HG02870 (cell line): ENCODE results near the gene CPSF4L.

ENCODE experiments used
- ATAC-seq: cut with Tn5 transposase; IDR thresholded peaks from one replicate; pipeline ENCODE4 v1.9.1; 2021; ENCODE audit warnings: mild to moderate bottlenecking, moderate library complexity; ENCODE audit not compliant: unreplicated experiment

Gene CPSF4L

DNA sequence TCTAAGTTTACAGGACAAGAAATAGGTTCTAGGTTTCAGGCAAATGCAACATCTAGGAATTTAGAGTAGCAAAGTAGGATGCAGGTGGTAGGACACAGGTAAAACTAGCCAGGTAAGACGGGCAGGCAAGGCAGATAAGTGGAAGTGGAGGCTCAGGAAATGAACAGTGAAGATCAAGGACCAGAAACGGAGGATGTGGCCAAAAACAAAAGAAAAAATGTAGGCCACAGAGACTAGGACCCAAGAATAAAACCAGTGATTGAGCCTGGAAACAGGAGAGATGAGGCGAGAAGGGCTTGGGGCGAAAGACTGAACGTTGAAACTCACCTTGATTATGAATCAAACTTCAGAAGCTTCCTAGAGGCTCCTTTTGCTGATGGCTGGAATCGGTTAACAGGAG is 24.0 kb downstream of the CPSF4L start:
- no peak for ATAC-seq

DNA sequence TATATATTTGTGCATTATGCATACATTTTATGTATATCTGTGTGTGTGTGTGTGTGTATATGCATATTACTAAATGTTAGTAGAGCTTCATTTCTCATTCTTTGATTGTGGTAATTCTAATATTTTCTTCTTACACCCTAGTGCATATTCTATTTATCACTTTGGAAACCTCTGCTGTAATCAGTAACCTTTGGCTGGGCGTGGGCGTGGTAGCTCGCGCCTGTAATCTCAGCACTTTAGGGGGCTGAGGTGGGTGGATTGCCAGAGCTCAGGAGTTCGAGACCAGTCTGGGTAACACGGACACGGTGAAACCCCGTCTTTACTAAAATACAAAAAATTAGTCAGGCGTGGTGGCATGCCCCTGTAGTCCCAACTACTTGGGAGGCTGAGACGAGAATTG is 26.9 kb downstream of the CPSF4L start:
- no peak for ATAC-seq

- ATAC-seq = peak; percentile 20
These were observed 28.9 kb downstream of the CPSF4L start for GRCh38 chr17:73232587-73233373.

- ATAC-seq = peak; percentile 70
These were observed 29.7 kb downstream of the CPSF4L start for GRCh38 chr17:73231841-73232586.

DNA sequence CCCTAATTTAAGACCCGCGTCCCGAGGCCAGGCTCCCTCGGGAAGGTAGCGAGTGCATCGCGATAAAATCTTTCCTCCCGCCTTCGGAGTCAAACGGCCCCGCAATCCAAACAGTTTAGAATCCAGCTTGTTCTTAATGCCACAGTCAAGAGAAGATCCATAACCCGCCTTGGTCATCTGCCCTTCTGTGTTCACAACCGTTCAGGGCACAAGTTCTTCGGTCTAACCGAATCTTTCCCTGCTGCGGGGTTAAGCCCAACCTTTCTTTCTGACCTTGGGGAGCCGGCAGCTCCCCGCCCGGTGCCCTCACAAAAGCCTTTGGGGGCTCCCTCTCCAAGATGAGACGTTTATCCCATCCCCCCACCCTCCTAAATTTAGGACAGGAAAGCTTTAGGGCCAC is 30.3 kb downstream of the CPSF4L start:
- ATAC-seq = no peak

GRCh38 chr17:73230088-73230487 is 31.6 kb downstream of the CPSF4L start:
- no peak for ATAC-seq

- ATAC-seq = peak; percentile 27
These were observed 32.9 kb downstream of the CPSF4L start for GRCh38 chr17:73228748-73229236.

DNA sequence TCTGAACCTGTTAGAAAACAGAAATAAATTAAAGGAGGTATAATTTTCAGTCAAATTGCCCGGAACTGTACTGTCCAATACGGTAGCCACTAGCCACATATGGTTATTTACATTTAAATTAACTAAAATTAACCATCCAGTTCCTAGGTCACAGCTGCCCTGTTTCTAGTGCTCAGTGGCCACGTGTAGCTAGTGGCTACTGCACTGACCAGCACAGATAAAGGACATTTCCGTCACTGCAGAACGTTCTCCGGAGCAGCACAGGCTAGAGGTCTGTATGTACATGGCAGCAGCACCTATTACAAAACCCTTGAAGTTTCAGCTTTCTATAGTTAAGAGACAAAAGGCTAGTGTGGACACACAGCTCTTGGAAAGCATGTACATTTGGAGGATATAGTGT is 33.7 kb downstream of the CPSF4L start:
- ATAC-seq = no peak

GRCh38 chr17:73227379-73227778 is 34.3 kb downstream of the CPSF4L start:
- no peak for ATAC-seq

DNA sequence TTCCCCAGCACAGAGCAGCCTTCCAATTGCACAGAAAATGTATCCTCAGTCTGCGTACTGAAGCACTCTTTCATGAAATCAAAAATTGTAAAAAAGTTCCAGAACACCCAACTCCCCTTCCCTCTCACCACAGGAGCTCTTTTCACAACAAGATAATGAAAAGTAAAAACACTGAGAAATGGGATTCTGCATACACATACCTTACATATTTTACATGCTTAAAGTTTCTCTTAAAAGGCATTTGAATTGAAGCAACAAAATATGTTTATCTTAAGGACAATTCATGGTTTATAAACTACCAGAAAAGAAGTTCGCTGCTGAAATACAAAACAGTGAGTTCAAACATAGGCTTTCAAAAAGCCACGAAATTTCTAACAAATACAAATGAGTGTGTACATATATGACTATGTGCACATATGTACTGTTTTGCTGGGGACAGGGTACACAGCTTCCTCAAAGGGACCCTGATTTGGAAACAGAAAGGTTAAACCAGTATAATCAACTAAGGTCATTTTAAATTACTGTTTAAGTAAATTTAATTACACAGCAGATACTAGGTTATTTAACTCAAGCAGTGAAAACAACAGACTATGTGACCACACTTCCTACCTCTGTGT is 35.0 kb downstream of the CPSF4L start:
- no peak for ATAC-seq

GRCh38 chr17:73224663-73225305 is 36.9 kb downstream of the CPSF4L start:
- ATAC-seq = no peak

GRCh38 chr17:73224237-73224636 is 37.4 kb downstream of the CPSF4L start:
- ATAC-seq = no peak

DNA sequence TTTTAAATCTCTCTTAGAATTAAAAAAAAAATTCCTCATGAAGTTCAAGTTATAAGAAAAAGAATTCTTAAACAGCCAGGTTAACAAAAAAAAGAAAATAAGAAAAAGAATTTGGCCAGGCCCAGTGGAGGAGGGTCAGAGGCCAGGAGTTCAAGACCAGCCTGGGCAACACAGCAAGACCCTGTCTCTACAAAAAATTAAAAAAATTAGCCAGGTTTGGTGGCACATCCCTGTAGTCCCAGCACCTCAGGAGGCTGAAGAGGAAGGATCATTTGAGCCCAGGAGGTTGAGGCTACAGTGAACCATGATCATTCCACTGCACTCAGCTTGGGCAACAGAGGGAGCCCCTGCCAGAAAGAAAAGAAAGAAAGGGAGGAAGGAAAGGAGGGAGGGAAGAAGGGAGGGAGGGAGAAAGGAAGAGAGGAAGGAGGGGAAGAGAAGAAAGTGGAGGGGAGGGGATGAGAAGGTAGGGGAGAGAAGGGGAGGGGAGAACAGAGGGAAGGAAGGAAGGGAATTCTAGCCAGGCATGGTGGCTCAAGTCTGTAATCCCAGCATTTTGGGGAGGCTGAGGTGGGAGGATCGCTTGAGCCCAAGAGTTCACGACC is 38.0 kb downstream of the CPSF4L start:
- no peak for ATAC-seq

DNA sequence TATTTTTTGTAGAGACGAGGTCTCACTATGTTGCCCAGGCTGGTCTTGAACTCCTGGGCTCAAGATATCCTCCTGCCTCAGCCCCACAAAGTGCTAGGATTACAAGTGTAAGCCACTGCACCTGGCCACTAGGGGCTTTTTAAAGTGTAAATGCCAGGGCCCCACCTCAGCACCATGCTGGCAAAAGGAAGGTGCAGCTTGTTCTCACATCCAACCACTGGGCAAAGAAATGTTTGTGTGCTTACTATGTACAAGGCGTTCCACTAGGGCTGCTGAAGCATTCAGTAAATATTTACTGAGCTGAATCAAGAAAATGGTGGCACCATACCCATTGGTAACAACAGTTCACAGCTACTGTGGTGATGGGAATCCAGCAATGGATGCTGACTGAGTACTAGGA is 46.2 kb downstream of the CPSF4L start:
- ATAC-seq = no peak

- ATAC-seq = no peak
These were observed 46.8 kb downstream of the CPSF4L start for GRCh38 chr17:73214851-73215250.

- ATAC-seq = no peak
These were observed 47.7 kb downstream of the CPSF4L start for GRCh38 chr17:73214008-73214407.

DNA sequence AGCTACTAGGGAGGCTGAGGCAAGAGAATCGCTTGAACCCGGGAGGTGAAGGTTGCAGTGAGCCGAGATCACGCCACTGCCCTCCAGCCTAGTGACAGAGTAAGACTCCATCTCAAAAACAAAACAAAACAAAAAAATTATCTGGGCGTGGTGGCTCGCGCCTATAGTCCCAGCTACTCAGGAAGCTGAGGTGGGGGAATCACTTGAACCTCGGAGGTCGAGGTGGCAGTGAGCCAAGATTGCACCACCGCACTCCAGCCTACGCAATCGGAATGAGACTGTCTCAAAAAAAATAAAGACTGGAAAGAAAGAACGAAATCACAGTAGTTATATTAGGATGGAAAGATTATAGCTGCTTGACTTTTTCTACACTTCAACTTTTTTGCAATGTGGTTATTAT is 49.9 kb downstream of the CPSF4L start:
- ATAC-seq = no peak

- ATAC-seq = no peak
These were observed 51.5 kb downstream of the CPSF4L start for GRCh38 chr17:73210002-73210678.

DNA sequence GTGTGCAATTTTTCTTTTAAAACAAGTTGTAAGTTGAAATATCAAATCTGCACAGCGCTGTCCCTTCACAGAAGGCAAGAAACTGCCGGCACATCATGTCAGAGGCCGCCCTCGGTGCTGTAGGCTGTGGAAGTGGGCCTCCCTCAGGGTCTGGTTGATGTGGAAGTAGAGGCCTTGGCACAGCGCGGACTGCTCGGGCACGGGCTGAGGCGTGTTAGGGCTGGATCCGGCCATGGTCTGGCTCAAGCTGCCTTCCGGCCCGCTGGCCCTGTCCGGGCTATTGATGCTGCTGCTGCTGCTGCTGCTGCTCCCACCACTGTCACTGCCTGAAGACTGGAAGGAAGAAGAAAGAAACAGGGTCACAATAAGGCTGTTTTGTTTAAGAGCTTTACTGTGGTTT is 52.2 kb downstream of the CPSF4L start:
- no peak for ATAC-seq

DNA sequence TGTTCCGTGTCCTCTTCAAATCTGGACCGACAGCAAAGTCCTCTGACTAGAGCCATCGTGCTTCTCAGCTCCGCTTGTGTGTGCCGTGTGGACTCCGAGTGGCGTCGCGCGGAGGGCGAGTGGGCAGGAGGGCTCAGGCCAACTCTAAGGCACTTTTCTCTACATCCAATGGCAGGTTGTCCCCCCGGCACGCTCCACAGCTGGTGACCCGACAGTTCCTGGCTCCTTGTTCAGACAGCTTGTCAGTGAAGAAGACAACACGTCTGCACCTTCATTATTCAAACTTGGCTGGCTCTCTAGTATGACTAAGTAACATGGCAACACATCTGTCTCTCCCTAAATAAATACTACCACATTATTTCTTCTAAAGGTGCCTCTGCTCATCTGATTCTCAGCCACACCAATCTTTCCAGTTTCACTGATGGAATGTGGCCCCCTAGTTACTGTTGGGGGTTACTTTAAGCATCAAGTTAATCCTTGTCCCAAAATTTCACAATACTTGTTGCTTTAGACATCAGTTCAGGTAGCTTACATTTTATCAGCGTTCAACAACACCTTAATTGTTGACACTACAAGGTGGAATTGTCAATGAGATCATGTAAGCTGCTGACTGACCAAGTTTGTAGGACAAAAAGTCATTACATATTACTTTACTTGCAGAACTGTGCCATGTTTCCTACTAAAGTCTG is 53.4 kb downstream of the CPSF4L start:
- ATAC-seq = no peak
